GM23248 (cell line): ENCODE data around the gene PEX7. TPM values are rescaled to one million over a fixed set of nuclear protein-coding genes. Genes with fewer than 3 reads are reported as not detected.

Source experiments
- DNase-seq: peaks from one replicate; pipeline ENCODE4 v3.0.0-alpha.2; 2015
- H2AFZ ChIP-seq: fragments of 200-600 bp; sonication (generic); 2 replicates; pipeline ENCODE4 v1.6.1; 2016; ENCODE audit warnings: antibody characterized with exemption
- H3F3A ChIP-seq: fragments of 200-600 bp; sonication (generic); 2 replicates; pipeline ENCODE4 v1.6.1; 2016; ENCODE audit warnings: mild to moderate bottlenecking, antibody characterized with exemption, mixed run types; ENCODE audit not compliant: insufficient read depth
- H3K27ac ChIP-seq: fragments of 200-600 bp; sonication (generic); 2 replicates; pipeline ENCODE4 v1.5.1; 2016; ENCODE audit warnings: mild to moderate bottlenecking
- H3K27me3 ChIP-seq: fragments of 200-600 bp; sonication (generic); replicated peaks from 2 replicates; pipeline ENCODE4 v1.6.1; 2016; ENCODE audit warnings: mild to moderate bottlenecking; ENCODE audit not compliant: insufficient read depth
- H3K36me3 ChIP-seq: fragments of 200-600 bp; sonication (generic); 2 replicates; pipeline ENCODE4 v1.6.1; 2016; ENCODE audit warnings: low read depth, mild to moderate bottlenecking
- H3K4me1 ChIP-seq: fragments of 200-600 bp; sonication (generic); 2 replicates; pipeline ENCODE4 v1.6.1; 2016; ENCODE audit warnings: mild to moderate bottlenecking; ENCODE audit not compliant: insufficient read depth
- H3K4me2 ChIP-seq: fragments of 200-600 bp; sonication (generic); one replicate; pipeline ENCODE4 v1.6.1; 2016; ENCODE audit warnings: mild to moderate bottlenecking; ENCODE audit not compliant: unreplicated experiment
- H3K4me3 ChIP-seq: fragments of 200-600 bp; sonication (generic); 2 replicates; pipeline ENCODE4 v1.5.1; 2016; ENCODE audit warnings: mild to moderate bottlenecking
- H3K79me2 ChIP-seq: fragments of 200-600 bp; sonication (generic); 2 replicates; pipeline ENCODE4 v1.6.1; 2016; ENCODE audit warnings: mild to moderate bottlenecking; ENCODE audit not compliant: insufficient read depth
- H3K9ac ChIP-seq: fragments of 200-600 bp; sonication (generic); 2 replicates; pipeline ENCODE4 v1.6.1; 2016; ENCODE audit warnings: mild to moderate bottlenecking
- H3K9me2 ChIP-seq: fragments of 200-600 bp; sonication (generic); 2 replicates; pipeline ENCODE4 v1.6.1; 2016; ENCODE audit warnings: mixed run types, mild to moderate bottlenecking, moderate library complexity; ENCODE audit not compliant: insufficient read depth
- H3K9me3 ChIP-seq: fragments of 200-600 bp; sonication (generic); one replicate; pipeline ENCODE4 v1.6.1; 2017; ENCODE audit warnings: low read depth
- H4K20me1 ChIP-seq: fragments of 200-600 bp; sonication (generic); 2 replicates; pipeline ENCODE4 v1.6.0; 2016; ENCODE audit not compliant: insufficient read depth
- EZH2 ChIP-seq: fragments of 200-600 bp; sonication (generic); IDR thresholded peaks from 2 replicates; pipeline ENCODE4 v1.6.1; 2018; ENCODE audit warnings: antibody characterized with exemption, mild to moderate bottlenecking; ENCODE audit not compliant: insufficient read depth, poor library complexity, severe bottlenecking
- EZH2phosphoT487 ChIP-seq: fragments of 200-600 bp; sonication (generic); IDR thresholded peaks from 2 replicates; pipeline ENCODE4 v1.6.1; 2018; ENCODE audit warnings: antibody characterized with exemption, moderate library complexity, mild to moderate bottlenecking, low read depth; ENCODE audit not compliant: insufficient read depth
- WGBS, 2 experiments: methylation state at CpG; one replicate each; pipeline ENCODE4 v1.1.6; 2015 to 2017; ENCODE audit warnings: low lambda C conversion rate in 2 of 2, low coverage in 1 of 2; ENCODE audit errors: missing lambda C conversion rate in 2 of 2; 5-methylcytosine and 5-hydroxymethylcytosine counted together
- in situ Hi-C: fragments of 300-500 bp; cut with MboI; formaldehyde crosslinking; loops from 2 replicates; pipeline ENCODE4 v1.15.0; 2020
- polyA plus RNA-seq: library from polyadenylated mRNA; unstranded; fragments of >200 nt; fragmentation: Nextera tagmentation; extraction: Ambion mirVana; gene quantifications from 2 replicates; pipeline ENCODE4 v1.2.1, GENCODE V29; 2016
- total RNA-seq: library from RNA; depleted of rRNA; stranded (reverse); fragments of >200 nt; shearing (Covaris generic); gene quantifications from 2 replicates; pipeline ENCODE4 v1.2.3, GENCODE V29; 2014

Gene PEX7
- total and polyA plus RNA-seq, 2 experiments from 2014 or later, result 9.4 to 11.0 TPM

- Histone ChIP-seq H3K79me2 (no peaks in the 10 kb centered on the region), H3K4me3 (no peak overlapping the region), H3K9me2 (no peaks in the 10 kb centered on the region), H2AFZ (no peak overlapping the region), H3K27ac (no peak overlapping the region), H3K4me1 (peaks cover 6% of the 10 kb centered on the region; the same call in 1 of the 2 replicates), H3K27me3 (no peaks in the 10 kb centered on the region), H4K20me1 (no peaks in the 10 kb centered on the region), H3K4me2 (no peak overlapping the region), H3F3A (peaks cover 6% of the 10 kb centered on the region), H3K36me3 (no peaks in the 10 kb centered on the region), H3K9ac (no peak overlapping the region), H3K9me3 (no peaks in the 10 kb centered on the region)
- 92 to 95% methylated on average over 5 of the region's 5 CpGs for WGBS, 2 experiments
- DNase-seq, result no peak
- TF ChIP-seq EZH2 (no peak), EZH2phosphoT487 (no peak)
- in situ Hi-C loops, result loop anchor here (10.0 kb wide), 1 partner anchor 211 kb away; no protein-coding TSS in a partner anchor
Measured at GRCh38 chr6:136795996-136796395, 26.4 kb upstream of the PEX7 start.

DNA sequence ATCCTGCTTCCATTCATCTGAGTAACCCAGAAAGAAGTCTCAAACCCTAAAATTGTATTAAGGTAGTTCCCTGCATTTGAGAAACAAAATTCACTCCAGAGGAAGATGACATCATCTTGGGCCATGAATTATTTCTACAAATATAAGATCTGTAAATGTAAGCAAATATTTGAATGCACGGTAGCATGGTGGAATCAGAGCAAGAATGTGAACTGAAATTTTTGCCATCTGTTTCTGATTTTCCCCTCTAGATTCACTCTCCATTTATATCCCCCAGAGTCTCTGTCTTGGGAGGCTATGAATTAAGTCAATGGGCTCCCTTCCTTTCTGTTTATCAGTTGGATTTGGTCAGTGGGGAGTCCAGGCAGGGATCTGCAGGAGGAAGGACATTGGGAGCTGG is 24.3 kb upstream of the PEX7 start:
- Histone ChIP-seq H3K36me3 (no peaks in the 10 kb centered on the region), H3K9me3 (no peaks in the 10 kb centered on the region), H3K4me3 (no peak overlapping the region), H3F3A (peaks cover 4% of the 10 kb centered on the region; the same call in 1 of the 2 replicates), H3K9ac (no peak overlapping the region), H3K79me2 (no peaks in the 10 kb centered on the region), H3K4me2 (no peak overlapping the region), H3K27ac (no peak overlapping the region), H3K9me2 (no peaks in the 10 kb centered on the region), H3K4me1 (peaks cover 5% of the 10 kb centered on the region; the same call in 1 of the 2 replicates), H2AFZ (no peak overlapping the region), H3K27me3 (no peaks in the 10 kb centered on the region), H4K20me1 (no peaks in the 10 kb centered on the region)
- WGBS, 2 experiments, result 42 to 73% methylated on average over 1 of the region's 1 CpG
- no peak for DNase-seq
- in situ Hi-C loops, result loop anchor here (10.0 kb wide), 1 partner anchor 213 kb away; no protein-coding TSS in a partner anchor
- TF ChIP-seq EZH2 (no peak), EZH2phosphoT487 (no peak)

- H3K27ac ChIP-seq, result no peak overlapping the region
- H3K4me2 ChIP-seq, result no peak overlapping the region
- no peak for DNase-seq
- in situ Hi-C loops, result no loop called here
- no peaks in the 10 kb centered on the region for H3K9me2 ChIP-seq
- no peak overlapping the region for H2AFZ ChIP-seq
- H3K36me3 ChIP-seq, result no peaks in the 10 kb centered on the region
- TF ChIP-seq EZH2phosphoT487, result no peak
- TF ChIP-seq EZH2, result no peak
- H3K9me3 ChIP-seq, result no peaks in the 10 kb centered on the region
- no peaks in the 10 kb centered on the region for H3K4me1 ChIP-seq
- H3K9ac ChIP-seq, result no peak overlapping the region
- H3K79me2 ChIP-seq, result no peaks in the 10 kb centered on the region
- 79 to 84% methylated on average over 2 of the region's 2 CpGs for WGBS, 2 experiments
- H4K20me1 ChIP-seq, result no peaks in the 10 kb centered on the region
- H3K27me3 ChIP-seq, result no peaks in the 10 kb centered on the region
- no peaks in the 10 kb centered on the region for H3F3A ChIP-seq
- H3K4me3 ChIP-seq, result no peak overlapping the region
Measured at GRCh38 chr6:136801581-136801980, 20.8 kb upstream of the PEX7 start.

DNA sequence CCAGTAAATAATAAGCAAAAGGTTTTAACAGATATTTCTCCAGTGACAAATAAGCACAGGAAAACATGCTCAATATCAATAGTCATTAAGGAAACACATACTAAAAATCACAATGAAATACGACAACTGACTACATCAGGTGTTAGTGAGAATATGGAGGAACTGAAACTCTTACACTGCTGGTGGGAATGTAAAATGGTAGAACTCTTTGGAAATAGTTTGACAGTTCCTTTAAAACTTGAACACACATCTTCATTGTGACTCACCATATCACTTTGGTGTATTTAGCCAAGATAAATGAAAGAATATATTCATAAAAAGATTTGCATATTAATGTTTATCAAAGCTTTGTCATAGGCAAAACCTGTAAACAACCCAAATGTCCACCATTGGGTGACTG is 18.8 kb upstream of the PEX7 start:
- DNase-seq, result no peak
- H3K9me2 ChIP-seq, result no peaks in the 10 kb centered on the region
- no peak overlapping the region for H2AFZ ChIP-seq
- H3K9me3 ChIP-seq, result no peaks in the 10 kb centered on the region
- H3K4me3 ChIP-seq, result no peak overlapping the region
- TF ChIP-seq EZH2phosphoT487 (no peak), EZH2 (no peak)
- H3K79me2 ChIP-seq, result no peaks in the 10 kb centered on the region
- no peaks in the 10 kb centered on the region for H3K27me3 ChIP-seq
- no peaks in the 10 kb centered on the region for H4K20me1 ChIP-seq
- no peak overlapping the region for H3K4me2 ChIP-seq
- H3K36me3 ChIP-seq, result no peaks in the 10 kb centered on the region
- no peak overlapping the region for H3K9ac ChIP-seq
- no peaks in the 10 kb centered on the region for H3F3A ChIP-seq
- 97% methylated on average over 1 of the region's 1 CpG for WGBS, 2 experiments
- H3K4me1 ChIP-seq, result no peaks in the 10 kb centered on the region
- H3K27ac ChIP-seq, result no peak overlapping the region
- in situ Hi-C loops, result no loop called here
